Stimulated activated CD8-positive, alpha-beta memory T cell treated with anti-CD3 and anti-CD28 coated beads, Interleukin-15, amount 100 ng/mL, for 4 hours (primary cell): Measurements from ENCODE around the gene MEF2A.
A peak's percentile ranks its signal among the peaks of the same experiment; 100 is the strongest.
"Not testable (repeated sequence)": the region's sequence is repeated elsewhere in the genome, so short reads cannot be mapped to it uniquely, and the experiment has no call there.

Experiments used
- DNase-seq, 2 donors: peaks; one replicate each; pipeline ENCODE4 v3.0.0-alpha.2; 2020; ENCODE audit warnings: low read depth in 2 of 2

MEF2A gene

DNA sequence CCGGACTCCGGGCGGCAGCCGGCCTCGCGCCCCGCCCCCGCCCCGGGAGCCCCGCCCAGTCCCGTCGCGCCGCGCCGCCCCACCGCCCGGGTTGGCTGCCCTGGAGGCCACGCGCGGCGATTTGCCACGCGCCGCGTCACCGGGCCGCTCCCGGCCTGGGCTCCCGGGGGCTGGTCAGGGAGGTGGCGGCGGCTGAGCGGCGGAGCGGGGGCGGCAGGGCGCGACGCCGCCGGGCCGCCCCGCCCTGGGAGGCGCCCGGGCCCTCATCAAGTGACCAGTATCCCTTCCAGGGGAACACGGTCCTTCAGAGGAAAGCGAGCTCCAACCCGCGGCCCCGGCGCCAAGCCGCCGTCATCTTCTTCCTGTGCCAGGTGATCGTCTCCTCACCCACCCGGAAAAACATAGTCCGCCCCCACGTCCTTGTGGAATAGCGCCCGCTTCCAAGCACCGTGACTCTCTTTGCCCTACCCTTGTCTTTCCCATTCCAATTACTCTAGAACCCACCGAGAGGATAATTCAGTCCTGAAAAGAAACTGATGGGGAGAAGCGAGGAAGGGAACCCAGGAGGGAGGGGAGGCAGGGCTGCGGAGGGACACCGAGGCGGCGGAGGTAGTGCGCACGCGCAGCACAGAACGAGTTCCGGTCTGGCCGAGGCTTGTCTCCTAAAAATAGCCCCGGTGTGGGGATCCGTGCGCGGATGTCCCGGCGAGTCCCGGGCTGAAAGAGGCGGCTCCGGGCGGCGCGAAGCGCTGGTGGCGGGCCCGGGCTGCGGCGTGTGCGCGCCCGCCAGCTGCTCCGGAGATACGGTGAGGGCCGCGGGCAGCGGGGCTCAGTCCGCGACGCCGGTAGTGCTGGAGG, at the start of gene MEF2A:
TSS of gene MEF2A (plus strand) at position 686 of the 858 bp plus-strand sequence. CDS start 67,136 bp downstream, outside the sequence.
- DNase-seq: peak; percentile 78 to 79

DNA sequence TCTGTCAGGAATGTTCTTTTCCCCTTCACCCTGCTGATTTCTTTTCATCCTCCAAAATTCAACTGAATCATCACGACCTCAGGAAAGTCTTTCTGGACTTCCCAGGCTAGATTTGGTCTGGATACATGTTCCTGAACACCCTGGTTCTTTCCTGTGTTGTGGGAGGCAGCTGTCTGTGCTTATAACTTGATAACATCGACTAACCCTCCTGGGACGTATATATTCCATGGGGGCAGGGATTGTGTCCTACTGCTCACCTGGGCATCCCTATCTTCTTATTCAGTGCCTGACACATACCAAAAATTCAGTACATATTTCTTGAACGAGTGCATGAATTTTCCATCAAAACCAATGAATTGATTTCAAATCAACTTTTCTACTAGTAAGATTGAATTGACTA, 47.6 kb upstream of the MEF2A start:
- DNase-seq: no peak

DNA sequence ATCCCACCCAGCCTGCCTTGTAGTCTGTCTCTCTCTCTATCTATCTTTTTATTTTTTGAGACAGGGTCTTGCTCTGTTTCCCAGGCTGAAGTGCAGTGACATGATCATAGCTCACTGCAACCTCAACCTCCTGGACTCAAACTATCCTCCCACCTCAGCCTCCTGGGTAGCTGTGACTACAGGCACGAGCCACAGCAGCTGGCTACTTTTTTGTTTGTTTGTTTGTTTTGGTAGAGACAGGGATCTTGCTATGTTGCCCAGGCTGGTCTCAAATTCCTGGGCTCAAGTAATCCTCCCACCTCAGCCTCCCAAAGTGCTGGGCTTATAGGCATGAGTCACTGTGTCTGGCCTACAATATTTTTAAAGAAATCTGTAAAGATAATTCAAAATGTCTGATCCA, 46.4 kb upstream of the MEF2A start:
- DNase-seq: not testable (repeated sequence)

DNA sequence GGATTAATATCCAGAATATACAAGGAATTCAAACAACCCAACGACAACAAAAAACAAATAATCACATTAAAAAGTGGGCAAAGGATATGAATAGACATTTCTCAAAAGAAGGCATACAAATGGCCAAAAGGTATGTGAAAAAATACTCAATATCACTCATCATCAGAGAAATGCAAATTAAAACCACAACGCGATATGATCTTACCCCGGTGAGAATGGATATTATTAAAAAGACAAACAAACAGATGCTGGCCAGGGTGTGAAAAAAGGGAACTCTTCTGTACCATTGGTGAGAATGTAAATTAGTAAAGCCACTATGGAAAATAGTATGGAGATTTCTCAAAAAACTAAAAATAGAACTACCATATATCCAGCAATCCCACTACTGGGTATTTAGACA, 43.5 kb upstream of the MEF2A start:
- no peak for DNase-seq

DNA sequence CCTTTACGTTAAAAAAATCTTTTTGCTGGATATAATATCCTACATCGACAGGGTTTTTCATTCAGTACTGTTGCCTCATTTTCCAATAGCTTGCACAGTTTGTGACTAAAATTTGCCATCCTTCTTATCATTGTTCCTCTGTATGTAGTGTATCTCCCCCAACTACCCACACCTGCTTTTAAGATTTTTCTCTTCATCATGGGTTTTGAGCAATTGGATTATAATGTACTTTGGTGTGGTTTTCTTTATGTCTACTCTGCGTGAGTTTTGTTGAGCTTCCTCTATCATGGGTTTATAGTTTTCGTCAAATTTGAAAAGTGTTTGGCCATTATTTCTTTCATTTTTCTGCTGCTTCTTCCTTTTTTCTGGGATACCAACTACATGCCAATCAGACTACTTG, 39.6 kb upstream of the MEF2A start:
- DNase-seq: no peak

DNA sequence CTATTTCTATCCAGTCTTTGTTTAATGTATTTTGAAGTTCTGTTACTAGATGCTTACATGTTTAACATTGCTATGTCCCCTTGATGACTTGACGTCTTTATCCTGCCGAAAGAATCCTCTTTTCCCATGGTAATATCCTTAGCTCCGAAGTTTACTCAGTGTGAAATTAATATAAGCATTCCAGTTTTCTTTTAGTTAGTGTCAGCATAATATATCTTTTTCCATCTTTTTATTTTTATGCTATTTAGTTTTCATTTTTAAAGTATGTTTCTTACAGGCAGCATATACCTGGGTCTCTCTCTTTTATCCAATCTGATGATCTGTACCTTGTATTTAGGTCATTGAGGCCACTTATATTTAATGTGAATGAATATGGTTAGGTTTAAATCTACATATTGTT, 39.1 kb upstream of the MEF2A start:
- no peak for DNase-seq

DNA sequence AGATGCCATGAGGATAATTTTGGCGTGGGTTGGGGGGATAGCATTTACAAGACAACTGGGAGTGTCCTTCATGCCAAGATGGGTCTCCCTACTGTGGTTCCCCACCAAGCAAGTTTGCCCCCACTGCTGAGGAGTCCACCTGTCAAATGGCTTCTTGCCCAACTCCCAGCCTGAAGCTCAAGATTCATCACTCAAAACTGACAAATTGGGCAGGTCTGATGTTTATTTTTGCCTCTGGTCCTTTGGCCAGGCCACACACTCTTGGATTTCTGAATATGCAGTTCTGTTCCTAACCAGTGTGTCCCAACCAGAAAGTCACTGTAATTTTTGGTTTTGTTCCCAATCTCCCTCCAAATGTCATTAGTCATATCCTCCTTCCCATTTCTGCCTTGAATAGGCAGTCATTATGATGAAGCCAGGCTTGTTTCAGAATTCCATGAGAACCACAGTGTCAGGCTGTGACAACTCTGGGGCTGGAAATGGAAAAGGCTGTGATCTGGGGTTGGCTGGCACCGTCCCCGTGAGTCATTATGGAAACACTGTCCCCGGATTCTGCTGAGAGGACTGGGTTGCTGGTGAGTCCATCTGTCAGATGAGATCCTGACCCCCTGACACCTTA, 29.3 kb upstream of the MEF2A start:
- DNase-seq: no peak

DNA sequence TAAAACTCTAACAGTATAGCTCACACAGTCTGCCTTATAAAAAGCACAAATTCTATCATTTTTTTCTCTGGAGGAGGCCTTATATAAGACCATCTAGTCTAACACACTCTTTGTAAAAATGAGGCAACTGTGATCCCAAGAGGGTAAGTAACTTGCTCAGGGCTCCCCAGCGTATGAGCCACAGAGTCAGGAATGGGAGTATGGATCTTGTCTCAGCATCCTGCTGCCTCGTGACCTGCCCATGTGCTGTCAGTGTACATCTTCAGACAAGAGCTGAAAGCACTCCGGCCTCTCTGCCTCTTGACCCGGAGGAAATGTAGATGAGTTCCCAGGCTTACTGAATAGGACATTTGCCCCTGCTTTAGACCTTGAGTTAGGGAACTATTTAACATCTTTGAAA, 28.4 kb upstream of the MEF2A start:
- DNase-seq: no peak

DNA sequence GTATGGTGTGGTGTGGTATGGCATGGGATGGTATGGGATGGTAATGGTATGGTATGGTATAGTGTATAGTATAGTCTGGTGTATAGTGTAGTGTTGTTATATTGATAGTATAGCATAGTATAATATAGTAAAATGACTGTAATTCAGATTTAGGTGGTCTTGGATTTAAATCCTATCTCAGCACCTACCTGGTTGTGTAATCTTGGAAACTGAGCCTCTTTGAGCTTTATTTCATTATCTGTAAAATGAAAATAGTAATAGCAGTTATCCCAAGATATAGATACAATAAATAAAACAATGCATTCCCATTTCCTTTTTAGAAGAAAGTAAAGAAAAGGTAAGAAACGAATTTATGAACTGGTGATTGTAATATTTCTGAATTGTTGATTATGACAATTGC, 27.5 kb upstream of the MEF2A start:
- DNase-seq: no peak

DNA sequence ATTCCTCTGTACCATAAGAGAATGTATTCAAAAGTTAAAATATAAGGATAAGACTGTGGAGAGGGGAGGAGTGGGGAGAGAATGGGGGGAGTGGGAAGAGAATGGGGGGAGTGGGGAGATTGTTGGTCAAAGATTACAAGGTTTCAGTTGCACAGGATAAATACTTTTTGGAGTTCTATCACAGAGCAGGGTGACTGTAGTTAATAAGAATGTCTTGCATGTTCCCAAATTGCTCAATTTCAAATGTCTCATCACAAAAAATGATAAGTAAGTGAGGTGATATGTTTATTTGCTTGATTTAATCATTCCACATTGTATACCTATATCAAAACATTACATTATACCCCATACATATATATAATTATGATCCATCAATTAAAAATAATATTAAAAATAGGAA, 23.0 kb upstream of the MEF2A start:
- no peak for DNase-seq

DNA sequence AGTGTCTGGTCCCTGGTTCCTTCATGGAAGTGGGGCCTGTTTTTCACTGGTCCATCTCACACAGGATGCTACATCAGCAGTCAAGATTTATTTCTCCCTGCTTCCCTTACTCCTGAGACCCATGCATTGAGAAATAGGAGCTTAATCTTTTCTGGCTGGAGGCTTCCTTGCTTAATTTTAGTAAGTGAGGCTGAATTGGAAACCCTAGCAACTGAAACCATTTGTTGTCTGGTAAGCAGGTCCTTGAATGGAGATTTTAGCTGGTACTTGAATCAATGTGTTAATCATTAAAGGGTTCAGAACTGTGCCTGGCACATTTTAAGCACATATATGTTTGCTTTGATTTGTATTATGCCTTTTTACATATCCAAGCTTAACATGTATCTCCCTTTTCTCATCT, 20.2 kb upstream of the MEF2A start:
- DNase-seq: no peak

DNA sequence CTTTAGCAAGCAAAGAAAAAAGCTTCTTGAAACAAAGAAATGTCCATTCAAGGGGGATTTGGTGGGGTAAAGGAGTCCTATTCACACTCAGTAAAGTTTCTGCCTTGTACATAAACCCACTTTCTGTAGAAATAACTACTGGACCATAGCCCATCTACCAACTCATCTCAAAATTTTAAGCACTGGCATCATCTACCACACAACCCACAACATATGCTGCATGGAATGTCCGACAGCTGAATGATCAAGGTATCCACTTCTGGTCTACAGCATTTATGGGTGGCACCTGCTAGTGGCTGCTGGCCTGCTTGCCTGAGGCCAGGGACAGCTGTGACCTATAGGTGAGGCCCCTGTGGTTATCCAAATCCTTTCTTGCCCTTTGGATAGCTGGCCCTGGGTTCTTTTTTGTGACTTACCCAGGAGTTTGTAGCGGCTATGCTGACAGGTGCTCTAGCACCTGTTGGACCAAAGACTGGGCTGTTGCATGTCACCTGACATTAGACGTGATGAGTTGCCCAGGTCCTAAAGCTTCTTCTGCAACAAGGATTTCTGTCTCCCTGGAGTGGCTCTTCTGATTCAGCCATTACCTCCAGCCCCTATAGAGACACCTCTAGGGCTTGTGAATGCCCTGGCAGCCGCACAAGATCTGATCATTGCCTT, 19.2 kb upstream of the MEF2A start:
- DNase-seq: no peak

DNA sequence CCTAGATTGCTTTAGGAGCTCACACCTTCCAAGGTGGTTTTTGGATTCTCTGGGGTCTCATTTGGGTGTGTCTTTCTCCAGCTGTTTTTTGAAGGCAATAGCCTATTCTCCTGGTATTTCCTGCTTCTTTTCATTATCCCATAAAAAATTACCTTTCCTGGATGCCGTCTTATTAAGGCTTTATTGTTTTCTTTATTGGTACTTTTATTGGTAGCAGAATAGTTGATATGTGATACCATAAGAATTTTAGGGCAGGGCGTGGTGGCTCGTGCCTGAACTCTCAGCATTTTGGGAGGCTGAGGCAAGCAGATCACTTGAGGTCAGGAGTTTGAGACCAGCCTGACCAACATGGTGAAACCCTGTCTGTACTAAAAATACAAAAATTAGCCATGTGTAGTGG, 18.3 kb upstream of the MEF2A start:
- no peak for DNase-seq

DNA sequence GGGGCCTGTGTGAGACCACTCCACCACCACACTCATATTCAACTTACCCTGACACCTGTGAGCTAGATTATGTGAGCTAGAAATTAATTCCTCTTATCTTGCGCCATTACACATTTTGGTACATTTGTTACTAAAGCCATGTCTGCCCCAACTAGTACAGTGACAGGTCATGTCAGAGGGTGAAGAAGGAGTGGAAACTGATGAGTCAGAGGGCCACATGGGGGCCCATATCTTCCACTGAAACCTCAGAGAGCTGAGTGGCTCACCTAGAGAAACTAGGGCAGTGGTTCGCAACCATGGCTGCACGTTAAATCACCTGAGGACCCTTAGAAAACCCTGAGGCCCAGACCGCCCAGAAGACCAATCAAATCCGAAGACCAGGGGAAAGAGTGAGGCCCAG, 15.7 kb upstream of the MEF2A start:
- DNase-seq: no peak

DNA sequence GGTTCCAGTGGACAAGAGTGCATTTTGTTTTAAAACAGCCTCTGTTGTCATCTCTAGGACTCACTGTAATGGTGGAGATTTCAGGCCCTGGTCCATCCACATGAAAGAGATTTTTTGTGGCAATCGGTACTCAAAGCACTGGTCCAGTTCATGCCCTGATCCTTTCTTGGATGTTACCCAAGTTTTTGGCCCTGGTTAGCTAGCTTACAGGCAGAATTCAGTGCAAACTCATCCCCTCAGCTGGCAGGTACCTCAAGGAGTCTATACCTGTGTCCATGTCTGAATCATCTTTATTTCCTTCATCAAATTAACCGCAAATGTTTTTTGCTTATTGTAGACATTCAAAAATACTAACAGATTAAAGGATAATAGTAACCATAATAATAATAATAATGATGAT, 13.7 kb upstream of the MEF2A start:
- no peak for DNase-seq

DNA sequence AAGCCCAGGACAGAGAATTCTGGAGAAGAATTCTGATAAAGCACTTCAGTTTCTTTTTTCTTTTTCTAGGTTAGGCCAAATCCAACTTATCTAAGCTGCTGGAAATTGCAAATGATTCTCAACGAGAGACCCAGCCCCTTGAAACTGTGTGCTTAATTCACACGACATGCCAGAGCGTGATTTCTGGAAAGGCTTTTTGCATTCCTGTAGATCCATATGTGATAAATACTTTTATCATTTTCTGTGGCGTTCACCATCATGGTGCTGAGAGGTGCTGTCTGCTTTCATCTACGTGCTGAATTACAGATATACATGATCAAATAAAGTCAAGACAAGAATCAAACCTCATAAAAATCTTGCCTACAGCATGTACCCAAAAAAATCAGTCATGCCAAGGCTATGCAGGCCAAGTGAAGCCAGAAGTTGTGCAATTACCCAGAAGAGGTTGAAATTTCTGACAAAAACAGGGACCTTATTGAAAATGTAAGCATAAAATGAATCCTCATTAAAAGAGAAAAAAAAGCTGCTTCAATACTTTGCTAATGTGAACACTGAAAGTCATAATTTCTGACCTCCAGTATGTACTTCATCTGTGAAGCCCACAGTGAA, 10.8 kb upstream of the MEF2A start:
- no peak for DNase-seq

DNA sequence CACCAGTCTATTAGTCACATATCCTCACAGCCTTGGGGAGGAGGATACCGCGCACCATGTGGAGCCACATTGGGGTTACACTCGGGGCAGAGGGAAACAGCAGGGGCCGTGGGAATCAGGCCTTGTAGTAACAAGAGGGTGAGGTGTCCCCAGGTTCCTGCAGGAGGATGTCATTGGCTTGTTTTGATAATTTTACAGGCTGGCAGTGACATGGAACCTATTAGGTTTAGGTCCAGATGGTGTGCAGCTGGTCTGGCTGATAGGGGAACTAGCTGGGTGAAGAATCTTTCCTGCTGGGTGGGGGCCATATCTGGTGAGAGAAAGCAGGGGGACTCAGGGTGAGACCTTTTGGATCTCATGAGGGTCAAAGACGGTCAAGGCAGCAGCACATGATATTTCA, 9.8 kb upstream of the MEF2A start:
- DNase-seq: no peak

DNA sequence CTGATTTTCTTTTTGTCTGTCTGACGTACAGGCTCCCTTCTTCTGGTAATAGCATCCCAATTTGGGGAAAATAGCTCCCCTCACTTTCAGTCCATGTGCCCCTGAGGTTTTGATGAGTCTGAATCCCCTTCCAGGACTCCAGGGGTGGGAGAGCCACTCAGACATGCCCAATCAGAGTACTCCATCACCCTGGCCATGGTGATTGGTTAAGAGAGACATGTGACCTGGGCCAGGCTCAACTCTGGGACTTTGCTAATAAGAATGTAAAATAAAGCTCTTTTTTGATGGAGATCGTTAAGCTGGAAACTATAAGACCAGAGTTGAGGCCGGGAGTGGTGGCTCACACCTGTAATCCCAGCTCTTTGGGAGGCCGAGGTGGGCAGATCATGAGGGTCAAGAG, 9.2 kb upstream of the MEF2A start:
- no peak for DNase-seq

DNA sequence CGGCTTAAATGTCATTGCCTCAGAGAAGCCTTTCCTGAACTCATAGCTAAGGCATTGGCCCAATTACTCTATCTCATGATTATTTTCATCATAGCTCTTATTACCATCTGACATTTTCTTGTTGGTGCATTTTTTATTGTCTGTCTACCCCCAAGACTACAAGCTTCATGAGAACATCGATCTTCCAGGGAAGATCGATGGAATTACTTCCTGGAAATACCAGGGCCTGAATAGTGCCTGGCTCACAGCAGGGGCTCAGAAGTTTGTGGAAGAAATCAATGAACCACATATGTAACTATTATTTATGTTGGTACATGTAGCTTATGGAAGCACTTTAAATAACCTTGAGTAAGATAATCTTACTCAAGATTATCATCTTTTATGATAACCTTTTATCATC, 7.7 kb upstream of the MEF2A start:
- DNase-seq: no peak

DNA sequence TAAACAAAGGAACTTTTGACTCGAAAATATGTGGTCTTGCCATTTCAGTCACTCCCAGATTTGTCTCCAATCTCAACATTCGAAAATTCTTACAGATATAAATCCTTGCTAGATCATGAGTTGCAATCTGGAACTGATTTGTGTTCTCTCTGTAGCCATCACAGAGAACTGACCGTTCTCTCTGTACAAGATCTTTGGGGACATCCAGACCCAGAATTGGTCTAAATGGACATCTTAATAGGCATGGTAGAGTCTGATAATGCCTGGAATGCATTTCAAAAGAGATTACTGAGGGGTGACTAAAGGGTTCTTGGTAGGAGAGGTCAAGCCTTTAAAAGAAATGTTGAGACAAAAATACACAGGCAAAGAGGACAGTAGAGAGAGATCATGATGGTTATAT, 7.2 kb upstream of the MEF2A start:
- no peak for DNase-seq

DNA sequence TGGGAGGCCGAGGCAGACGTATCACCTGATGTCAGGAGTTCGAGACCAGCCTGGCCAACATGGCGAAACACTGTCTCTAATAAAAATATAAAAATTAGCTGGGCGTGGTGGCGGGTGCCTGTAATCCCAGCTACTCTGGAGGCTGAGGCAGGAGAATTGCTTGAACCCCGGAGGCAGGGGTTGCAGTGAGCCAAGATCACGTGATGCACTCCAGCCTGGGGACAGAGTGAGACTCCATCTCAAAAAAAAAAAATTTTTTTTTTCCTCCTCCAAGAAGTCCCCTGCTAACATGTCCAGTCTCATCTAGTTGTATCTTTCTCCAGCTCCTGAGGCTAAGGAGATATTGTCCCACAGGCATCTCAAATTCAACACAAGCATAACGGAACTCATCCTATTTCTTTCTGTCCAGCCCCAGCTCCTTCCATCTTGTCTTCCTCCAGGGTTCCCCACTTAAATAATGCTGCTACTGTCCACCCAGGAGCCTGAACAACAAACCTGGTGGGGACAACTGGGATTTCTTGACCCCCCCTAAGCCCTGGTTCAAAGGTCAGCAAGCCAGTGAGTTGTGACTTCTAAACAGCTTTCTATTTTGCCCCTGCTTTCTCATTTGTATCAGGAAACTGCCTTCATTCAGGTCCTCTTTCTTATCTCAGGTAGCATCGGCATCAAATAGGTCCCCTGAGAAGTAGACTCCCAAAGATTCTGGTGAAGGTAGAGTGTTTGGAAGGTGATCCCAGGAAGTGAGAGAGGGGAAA, 4.1 kb upstream of the MEF2A start:
- no peak for DNase-seq

DNA sequence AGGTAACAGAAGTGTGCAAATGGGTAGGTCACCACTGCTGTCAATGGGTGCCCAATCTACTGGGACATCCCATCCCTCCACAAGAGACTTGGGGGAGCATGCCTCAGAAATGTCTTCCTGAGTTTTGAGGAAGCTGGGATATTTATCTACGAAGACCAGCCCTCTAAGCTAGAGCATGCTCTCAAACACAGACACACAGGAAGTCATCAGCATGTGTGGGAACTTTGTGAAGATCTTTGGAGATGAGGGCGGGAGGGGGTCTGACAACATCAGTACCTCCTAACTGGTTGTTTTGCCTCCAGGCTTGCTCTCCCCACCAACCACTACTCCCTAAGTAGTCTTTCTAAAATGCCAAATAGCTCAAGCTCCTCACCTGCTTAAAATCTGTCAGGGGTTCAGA, 3.5 kb upstream of the MEF2A start:
- DNase-seq: no peak
